SU-DHL-6 (cell line): Measurements from ENCODE around the gene KRT12.

Experiments used
- CTCF ChIP-seq: fragments of 200-600 bp; sonication (generic); IDR thresholded peaks from one replicate; pipeline ENCODE4 v1.5.1; 2017; ENCODE audit warnings: antibody characterized with exemption, mild to moderate bottlenecking, low read length, moderate library complexity; ENCODE audit not compliant: insufficient read depth, poor library complexity, severe bottlenecking
- EZH2phosphoT487 ChIP-seq: fragments of 200-600 bp; sonication (generic), shearing (Covaris generic); conservative IDR thresholded peaks from 2 replicates; pipeline ENCODE4 v1.6.1; 2018; ENCODE audit warnings: mild to moderate bottlenecking, antibody characterized with exemption, low read length, moderate library complexity, mixed read lengths

GRCh38 chr17:40833882-40834281 is 33.1 kb downstream of the KRT12 start:
- no peak for TF ChIP-seq CTCF
- TF ChIP-seq EZH2phosphoT487 = no peak
